ENCODE data around the gene GHRHR. TPM values are rescaled to one million over a fixed set of nuclear protein-coding genes. Genes with fewer than 3 reads are reported as not detected.

GHRHR gene
- total and polyA plus RNA-seq, 2 experiments from 2014 or later: 12.2 TPM; not detected in 1

DNA sequence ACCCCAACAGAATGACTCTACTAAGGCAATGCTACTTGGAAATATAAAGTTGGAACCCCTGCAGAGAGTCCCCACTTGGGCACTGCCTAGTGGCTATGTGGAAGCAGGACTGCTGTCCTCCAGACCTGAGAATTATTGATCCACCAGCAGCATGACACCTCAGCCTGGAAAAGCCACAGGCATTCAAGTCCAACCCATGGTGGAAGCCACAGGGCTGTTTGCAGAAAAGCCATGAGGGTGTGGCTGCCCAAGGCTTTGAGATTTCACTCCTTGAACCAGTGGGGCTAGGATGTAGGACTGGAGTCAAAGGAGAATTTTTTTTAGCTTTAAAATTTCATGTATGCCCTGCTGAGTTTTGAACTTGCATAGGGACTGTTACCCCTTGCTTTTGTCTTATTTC is 13.6 kb upstream of the GHRHR start:
- TF ChIP-seq EZH2 (IDR thresholded peaks at IDR 0.05; ENCODE audit: borderline replicate concordance): no peak
- TF ChIP-seq EZH2phosphoT487 (IDR thresholded peaks at IDR 0.05; ENCODE audit: low read depth, severe bottlenecking, unreplicated experiment): no peak
- no peak for TF ChIP-seq CTCF (IDR thresholded peaks at IDR 0.05; ENCODE audit: poor library complexity)
- Histone ChIP-seq H3K4me2 (no peak overlapping the region), H4K20me1 (ENCODE audit: insufficient read depth, poor library complexity, severe bottlenecking) (no peaks in the 10 kb centered on the region), H3K27ac (no peak overlapping the region), H3K27me3 (no peaks in the 10 kb centered on the region), H3K79me2 (no peaks in the 10 kb centered on the region), H3K9me3 (ENCODE audit: low read depth) (no peaks in the 10 kb centered on the region), H2AFZ (no peak overlapping the region), H3K9me2 (replicated peaks; ENCODE audit: insufficient read depth) (no peaks in the 10 kb centered on the region), H3K36me3 (replicated peaks; ENCODE audit: insufficient read depth, low read depth) (no peaks in the 10 kb centered on the region), H3K4me3 (no peak overlapping the region), H3K4me1 (ENCODE audit: insufficient read depth) (no peaks in the 10 kb centered on the region)
- no peak for DNase-seq (ENCODE audit: low spot score)

- Histone ChIP-seq H3K27ac (no peak overlapping the region), H3K79me2 (no peaks in the 10 kb centered on the region), H3K36me3 (replicated peaks; ENCODE audit: insufficient read depth, low read depth) (no peaks in the 10 kb centered on the region), H3K9me3 (ENCODE audit: low read depth) (no peaks in the 10 kb centered on the region), H3K4me2 (no peak overlapping the region), H3K4me1 (ENCODE audit: insufficient read depth) (no peaks in the 10 kb centered on the region), H2AFZ (no peak overlapping the region), H3K9me2 (replicated peaks; ENCODE audit: insufficient read depth) (no peaks in the 10 kb centered on the region), H3K4me3 (no peak overlapping the region), H3K27me3 (no peaks in the 10 kb centered on the region), H4K20me1 (ENCODE audit: insufficient read depth, poor library complexity, severe bottlenecking) (no peaks in the 10 kb centered on the region)
- DNase-seq (ENCODE audit: low spot score): no peak
- TF ChIP-seq EZH2 (IDR thresholded peaks at IDR 0.05; ENCODE audit: borderline replicate concordance): no peak
- TF ChIP-seq CTCF (IDR thresholded peaks at IDR 0.05; ENCODE audit: poor library complexity): no peak
- TF ChIP-seq EZH2phosphoT487 (IDR thresholded peaks at IDR 0.05; ENCODE audit: low read depth, severe bottlenecking, unreplicated experiment): no peak
- 76% methylated on average over 4 of the region's 4 CpGs for WGBS (ENCODE audit: low lambda C conversion rate, missing lambda C conversion rate)
Measured at GRCh38 chr7:30954914-30955313, 8.8 kb upstream of the GHRHR start.

DNA sequence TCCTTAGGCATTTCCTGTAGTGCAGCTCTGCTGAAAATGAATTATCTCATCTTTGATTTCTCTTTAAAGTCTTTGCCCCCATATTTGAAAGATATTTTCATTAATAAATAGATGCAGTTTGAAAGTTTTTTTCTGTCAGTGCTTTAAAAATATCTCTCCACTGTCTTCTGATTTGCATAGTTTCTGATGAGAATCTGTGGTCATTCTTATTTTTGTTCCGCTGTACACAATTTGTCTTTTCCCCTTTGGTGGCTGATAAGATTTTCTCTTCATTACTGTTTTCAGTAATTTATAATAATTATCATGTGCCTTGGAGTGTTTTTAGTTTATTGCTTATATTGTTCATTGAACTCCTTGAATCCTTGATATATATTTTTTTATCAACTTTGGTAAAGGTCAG is 7.0 kb upstream of the GHRHR start:
- Histone ChIP-seq H3K27ac (no peak overlapping the region), H3K9me3 (ENCODE audit: low read depth) (no peaks in the 10 kb centered on the region), H4K20me1 (ENCODE audit: insufficient read depth, poor library complexity, severe bottlenecking) (no peaks in the 10 kb centered on the region), H3K79me2 (no peaks in the 10 kb centered on the region), H3K27me3 (no peaks in the 10 kb centered on the region), H3K4me1 (ENCODE audit: insufficient read depth) (no peaks in the 10 kb centered on the region), H2AFZ (no peak overlapping the region), H3K9me2 (replicated peaks; ENCODE audit: insufficient read depth) (no peaks in the 10 kb centered on the region), H3K36me3 (replicated peaks; ENCODE audit: insufficient read depth, low read depth) (no peaks in the 10 kb centered on the region), H3K4me3 (no peak overlapping the region), H3K4me2 (no peak overlapping the region)
- no peak for TF ChIP-seq EZH2phosphoT487 (IDR thresholded peaks at IDR 0.05; ENCODE audit: low read depth, severe bottlenecking, unreplicated experiment)
- TF ChIP-seq EZH2 (IDR thresholded peaks at IDR 0.05; ENCODE audit: borderline replicate concordance): no peak
- TF ChIP-seq CTCF (IDR thresholded peaks at IDR 0.05; ENCODE audit: poor library complexity): no peak
- 100% methylated on average over 1 of the region's 1 CpG for WGBS (ENCODE audit: low lambda C conversion rate, missing lambda C conversion rate)
- DNase-seq (ENCODE audit: low spot score): no peak

DNA sequence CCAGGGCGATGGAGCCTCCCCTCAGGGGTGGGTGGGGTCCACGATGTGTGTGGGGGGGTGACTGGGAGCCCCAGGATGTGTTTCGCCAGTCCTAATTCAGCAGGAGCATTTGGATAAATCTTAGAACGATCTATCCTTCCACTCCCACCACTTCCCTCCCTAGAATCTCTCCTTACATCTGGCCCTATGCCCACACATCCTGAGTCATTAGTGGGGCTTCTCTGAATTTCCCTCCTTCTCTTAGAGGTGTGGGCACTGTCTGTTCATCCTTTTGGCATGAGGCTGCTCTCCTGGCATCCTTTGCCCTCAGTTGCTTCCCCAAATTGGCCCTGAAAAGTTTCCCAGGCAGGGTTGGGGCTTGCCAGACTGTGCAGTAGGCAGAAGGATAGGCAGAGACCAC is 1.6 kb downstream of the GHRHR start:
- H4K20me1 ChIP-seq (ENCODE audit: insufficient read depth, poor library complexity, severe bottlenecking): no peaks in the 10 kb centered on the region
- no peaks in the 10 kb centered on the region for H3K27me3 ChIP-seq
- no peaks in the 10 kb centered on the region for H3K79me2 ChIP-seq
- H3K9me3 ChIP-seq (ENCODE audit: low read depth): no peaks in the 10 kb centered on the region
- DNase-seq (ENCODE audit: low spot score): no peak
- no peaks in the 10 kb centered on the region for H3K9me2 ChIP-seq (replicated peaks; ENCODE audit: insufficient read depth)
- whole genome bisulfite sequencing (ENCODE audit: low lambda C conversion rate, missing lambda C conversion rate): 73% methylated on average over 3 of the region's 4 CpGs
- H3K36me3 ChIP-seq (replicated peaks; ENCODE audit: insufficient read depth, low read depth): no peaks in the 10 kb centered on the region
- H2AFZ ChIP-seq: no peak overlapping the region
- no peak for TF ChIP-seq CTCF (IDR thresholded peaks at IDR 0.05; ENCODE audit: poor library complexity)
- TF ChIP-seq EZH2 (IDR thresholded peaks at IDR 0.05; ENCODE audit: borderline replicate concordance): no peak
- no peak for TF ChIP-seq EZH2phosphoT487 (IDR thresholded peaks at IDR 0.05; ENCODE audit: low read depth, severe bottlenecking, unreplicated experiment)
- H3K4me1 ChIP-seq (ENCODE audit: insufficient read depth): no peaks in the 10 kb centered on the region
- no peak overlapping the region for H3K4me3 ChIP-seq
- no peak overlapping the region for H3K27ac ChIP-seq
- no peak overlapping the region for H3K4me2 ChIP-seq

Data from hepatocyte (in vitro differentiated cells).